NB4 (cell line): Measurements from ENCODE around the gene FRRS1L.

Source experiments
- CTCF ChIP-seq: IDR thresholded peaks from one replicate; pipeline ENCODE4 v1.5.1; 2012; ENCODE audit warnings: low read depth, low read length
- TF ChIP-seq, protein P1 (sequence below): IDR thresholded peaks from 2 replicates; pipeline ENCODE4 v1.6.1; 2011; ENCODE audit warnings: low read depth, low read length

DNA sequence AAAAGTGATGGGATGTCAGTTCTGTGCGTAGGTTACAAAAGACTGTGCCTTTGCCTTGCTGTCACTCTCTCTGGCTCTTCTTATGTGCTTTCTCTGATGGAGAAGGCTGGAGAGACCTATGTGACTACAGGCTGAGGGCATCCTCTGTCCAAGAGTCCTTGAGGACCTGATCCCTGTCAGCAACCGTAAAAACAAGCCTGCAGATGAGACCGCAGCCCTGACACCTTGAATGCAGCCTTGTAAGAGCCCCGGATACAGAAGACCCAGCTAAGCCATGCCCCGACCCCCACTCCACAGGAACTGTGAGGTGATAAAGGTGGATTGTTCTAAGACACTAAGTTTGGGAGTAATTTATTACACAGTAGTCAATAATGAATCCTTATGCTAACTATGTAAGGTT is 32.6 kb upstream of the FRRS1L start:
- TF ChIP-seq CTCF: no peak
- TF ChIP-seq, protein P1, sequence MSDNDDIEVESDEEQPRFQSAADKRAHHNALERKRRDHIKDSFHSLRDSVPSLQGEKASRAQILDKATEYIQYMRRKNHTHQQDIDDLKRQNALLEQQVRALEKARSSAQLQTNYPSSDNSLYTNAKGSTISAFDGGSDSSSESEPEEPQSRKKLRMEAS: no peak
